ENCODE measurements around the gene COPA.

The COPA gene

GRCh38 chr1:160369087-160369486 lies 26.0 kb upstream of the COPA start:
- CTCF ChIA-PET, result interaction anchor here (1.1 kb wide), 1 partner anchor 8 kb away, joined by 5 read pairs; no protein-coding TSS in a partner anchor
- no peak for DNase-seq (ENCODE audit: extremely low spot score)

GRCh38 chr1:160367934-160368923 lies 25.2 kb upstream of the COPA start:
- CTCF ChIA-PET, result interaction anchor here (0.5 to 1.1 kb wide), 2 partner anchors 8 kb away, joined by 4 to 5 read pairs; no protein-coding TSS in a partner anchor
- POLR2A ChIA-PET, result interaction anchor here (1.1 kb wide), 1 partner anchor 106 kb away, joined by 3 read pairs; the partner anchor contains the start of gene DCAF8
- DNase-seq (ENCODE audit: extremely low spot score), result no peak
- TF ChIP-seq CTBP1 (IDR thresholded peaks at IDR 0.05; ENCODE audit: borderline replicate concordance) (no peak), FOXA1 (IDR thresholded peaks at IDR 0.05) (no peak), LEF1 (IDR thresholded peaks at IDR 0.05; ENCODE audit: borderline replicate concordance) (no peak), TARDBP (IDR thresholded peaks at IDR 0.05) (no peak), FOXK2 (IDR thresholded peaks at IDR 0.05) (no peak), HDGF (IDR thresholded peaks at IDR 0.05; ENCODE audit: borderline replicate concordance) (no peak), PKNOX1 (IDR thresholded peaks at IDR 0.05) (no peak), NFRKB (IDR thresholded peaks at IDR 0.05) (no peak), ZNF384 (IDR thresholded peaks at IDR 0.05) (no peak), L3MBTL2 (conservative IDR thresholded peaks at IDR 0.05) (no peak), FOXM1 (IDR thresholded peaks at IDR 0.05; ENCODE audit: borderline replicate concordance) (no peak), SP1 (IDR thresholded peaks at IDR 0.05) (no peak), BHLHE40 (IDR thresholded peaks at IDR 0.05; ENCODE audit: borderline replicate concordance) (no peak), ARNT (IDR thresholded peaks at IDR 0.05) (no peak), ELF4 (IDR thresholded peaks at IDR 0.05) (no peak), SUZ12 (IDR thresholded peaks at IDR 0.05) (no peak)

More at GRCh38 chr1:160369087-160369486, 26.0 kb upstream of the COPA start:
- no peak for TF ChIP-seq FOXK2 (IDR thresholded peaks at IDR 0.05)
- TF ChIP-seq HDGF (IDR thresholded peaks at IDR 0.05; ENCODE audit: borderline replicate concordance), result no peak
- no peak for TF ChIP-seq ARNT (IDR thresholded peaks at IDR 0.05)
- no peak for TF ChIP-seq ELF4 (IDR thresholded peaks at IDR 0.05)
- TF ChIP-seq CTBP1 (IDR thresholded peaks at IDR 0.05; ENCODE audit: borderline replicate concordance), result no peak
- TF ChIP-seq NFRKB (IDR thresholded peaks at IDR 0.05), result no peak
- POLR2A ChIA-PET, result no interaction called here

GRCh38 chr1:160367516-160367900 lies 24.5 kb upstream of the COPA start:
- TF ChIP-seq FOXA1 (IDR thresholded peaks at IDR 0.05), result no peak
- TF ChIP-seq PKNOX1 (IDR thresholded peaks at IDR 0.05), result no peak
- TF ChIP-seq ELF4 (IDR thresholded peaks at IDR 0.05), result no peak
- no peak for TF ChIP-seq CTBP1 (IDR thresholded peaks at IDR 0.05; ENCODE audit: borderline replicate concordance)
- no peak for TF ChIP-seq NFRKB (IDR thresholded peaks at IDR 0.05)
- no peak for TF ChIP-seq ARNT (IDR thresholded peaks at IDR 0.05)
- TF ChIP-seq SP1 (IDR thresholded peaks at IDR 0.05), result no peak
- TF ChIP-seq HDGF (IDR thresholded peaks at IDR 0.05; ENCODE audit: borderline replicate concordance), result no peak
- TF ChIP-seq ZNF384 (IDR thresholded peaks at IDR 0.05), result no peak
- TF ChIP-seq TARDBP (IDR thresholded peaks at IDR 0.05), result no peak
- TF ChIP-seq BHLHE40 (IDR thresholded peaks at IDR 0.05; ENCODE audit: borderline replicate concordance), result no peak
- no peak for TF ChIP-seq FOXM1 (IDR thresholded peaks at IDR 0.05; ENCODE audit: borderline replicate concordance)
- no peak for TF ChIP-seq LEF1 (IDR thresholded peaks at IDR 0.05; ENCODE audit: borderline replicate concordance)
- TF ChIP-seq FOXK2 (IDR thresholded peaks at IDR 0.05), result no peak
- TF ChIP-seq L3MBTL2 (conservative IDR thresholded peaks at IDR 0.05), result no peak
- TF ChIP-seq SUZ12 (IDR thresholded peaks at IDR 0.05), result no peak
- ChIA-PET CTCF (interaction anchor here (0.5 kb wide), 1 partner anchor 9 kb away, joined by 4 read pairs; no protein-coding TSS in a partner anchor), POLR2A (interaction anchor here (1.1 kb wide), 1 partner anchor 105 kb away, joined by 3 read pairs; the partner anchor contains the start of gene DCAF8)
- DNase-seq (ENCODE audit: extremely low spot score), result no peak

- ChIA-PET CTCF (interaction anchor here (2.0 kb wide), 1 partner anchor 10 kb away, joined by 6 read pairs; no protein-coding TSS in a partner anchor), POLR2A (interaction anchor here (1.1 kb wide), 1 partner anchor 105 kb away, joined by 3 read pairs; the partner anchor contains the start of gene DCAF8)
- no peak for DNase-seq (ENCODE audit: extremely low spot score)
- TF ChIP-seq LEF1 (IDR thresholded peaks at IDR 0.05; ENCODE audit: borderline replicate concordance), result no peak
- no peak for TF ChIP-seq SUZ12 (IDR thresholded peaks at IDR 0.05)
- no peak for TF ChIP-seq NFRKB (IDR thresholded peaks at IDR 0.05)
- TF ChIP-seq TARDBP (IDR thresholded peaks at IDR 0.05), result no peak
- no peak for TF ChIP-seq SP1 (IDR thresholded peaks at IDR 0.05)
- no peak for TF ChIP-seq ELF4 (IDR thresholded peaks at IDR 0.05)
- no peak for TF ChIP-seq ARNT (IDR thresholded peaks at IDR 0.05)
- no peak for TF ChIP-seq BHLHE40 (IDR thresholded peaks at IDR 0.05; ENCODE audit: borderline replicate concordance)
- TF ChIP-seq CTBP1 (IDR thresholded peaks at IDR 0.05; ENCODE audit: borderline replicate concordance), result no peak
- no peak for TF ChIP-seq FOXM1 (IDR thresholded peaks at IDR 0.05; ENCODE audit: borderline replicate concordance)
- no peak for TF ChIP-seq FOXK2 (IDR thresholded peaks at IDR 0.05)
- no peak for TF ChIP-seq L3MBTL2 (conservative IDR thresholded peaks at IDR 0.05)
- TF ChIP-seq HDGF (IDR thresholded peaks at IDR 0.05; ENCODE audit: borderline replicate concordance), result no peak
- TF ChIP-seq PKNOX1 (IDR thresholded peaks at IDR 0.05), result no peak
- TF ChIP-seq FOXA1 (IDR thresholded peaks at IDR 0.05), result no peak
- no peak for TF ChIP-seq ZNF384 (IDR thresholded peaks at IDR 0.05)
Observed at GRCh38 chr1:160366731-160367515, 23.9 kb upstream of the COPA start, which contains the start of gene NHLH1. NHLH1 (plus strand) TSS chr1:160367071; CDS start chr1:160370732, 3,661 bp downstream.

All from HEK293T (cell line).